Measurements from ENCODE around the gene CARD16.

CARD16 gene

DNA sequence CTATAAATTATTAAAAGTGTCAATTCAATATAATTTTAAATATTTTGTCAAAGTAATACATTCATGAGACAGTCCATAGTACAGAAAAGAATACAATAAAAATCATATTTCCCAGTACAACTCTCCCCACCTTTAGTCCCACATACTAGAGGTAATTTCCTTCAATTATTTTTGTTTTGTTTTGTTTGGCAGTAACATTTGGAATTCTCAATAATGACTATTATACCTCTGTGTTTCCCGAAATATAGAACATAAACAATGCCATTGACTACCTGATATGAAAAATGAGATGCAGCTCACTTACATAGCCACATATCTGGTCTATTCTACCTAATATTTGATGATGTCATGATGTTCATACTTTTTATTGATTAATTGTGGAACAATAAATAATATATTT is 52.4 kb downstream of the CARD16 start:
- no peak for DNase-seq (ENCODE audit: low read depth in 2 of 2)

DNA sequence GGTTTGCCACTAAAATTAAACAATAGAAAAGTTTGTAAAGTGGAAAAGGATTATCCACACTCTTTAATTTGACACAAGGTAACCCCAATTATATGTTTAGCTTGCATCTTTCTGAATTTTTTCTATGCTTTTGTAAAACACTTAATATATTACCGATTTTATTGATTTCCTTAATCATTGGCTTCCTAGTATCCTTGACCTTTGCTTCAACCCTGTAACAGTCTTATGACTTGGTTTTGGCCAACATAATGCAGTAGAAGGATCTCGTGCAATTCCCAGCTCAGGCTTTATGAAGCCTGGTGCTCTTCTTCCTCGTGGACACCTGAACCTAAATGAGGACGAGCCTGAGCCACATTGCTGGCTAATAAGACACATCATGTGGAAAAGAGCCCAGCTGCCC is 53.1 kb downstream of the CARD16 start:
- DNase-seq (ENCODE audit: low read depth in 2 of 2) = no peak
